Mononuclear cell (primary cell): ENCODE data around the gene ATP9B. TPM values are rescaled to one million over a fixed set of nuclear protein-coding genes. Genes with fewer than 3 reads are reported as not detected.
"Not testable (repeated sequence)": the region's sequence is repeated elsewhere in the genome, so short reads cannot be mapped to it uniquely, and the experiment has no call there.

Source experiments
- H3K27me3 ChIP-seq: 2 replicates; pipeline ENCODE4 v1.6.0; 2011; ENCODE audit warnings: low read length, control low read depth; ENCODE audit not compliant: insufficient read depth
- H3K4me1 ChIP-seq: 2 replicates; pipeline ENCODE4 v1.5.1; 2011; ENCODE audit warnings: mild to moderate bottlenecking, low read length, control low read depth; ENCODE audit not compliant: insufficient read depth
- H3K4me3 ChIP-seq: 2 replicates; pipeline ENCODE4 v1.5.1; 2011; ENCODE audit warnings: mild to moderate bottlenecking, low read length, moderate library complexity
- H3K9me3 ChIP-seq: 2 replicates; pipeline ENCODE4 v1.5.1; 2011; ENCODE audit warnings: low read depth, mild to moderate bottlenecking, control low read depth, low read length
- total RNA-seq: library from RNA; depleted of rRNA; stranded (reverse); fragments of >200 nt; gene quantifications from one replicate; pipeline ENCODE4 v1.2.3, GENCODE V29; 2012

Gene ATP9B
- total RNA-seq, 1 donor, result 84.2 TPM

DNA sequence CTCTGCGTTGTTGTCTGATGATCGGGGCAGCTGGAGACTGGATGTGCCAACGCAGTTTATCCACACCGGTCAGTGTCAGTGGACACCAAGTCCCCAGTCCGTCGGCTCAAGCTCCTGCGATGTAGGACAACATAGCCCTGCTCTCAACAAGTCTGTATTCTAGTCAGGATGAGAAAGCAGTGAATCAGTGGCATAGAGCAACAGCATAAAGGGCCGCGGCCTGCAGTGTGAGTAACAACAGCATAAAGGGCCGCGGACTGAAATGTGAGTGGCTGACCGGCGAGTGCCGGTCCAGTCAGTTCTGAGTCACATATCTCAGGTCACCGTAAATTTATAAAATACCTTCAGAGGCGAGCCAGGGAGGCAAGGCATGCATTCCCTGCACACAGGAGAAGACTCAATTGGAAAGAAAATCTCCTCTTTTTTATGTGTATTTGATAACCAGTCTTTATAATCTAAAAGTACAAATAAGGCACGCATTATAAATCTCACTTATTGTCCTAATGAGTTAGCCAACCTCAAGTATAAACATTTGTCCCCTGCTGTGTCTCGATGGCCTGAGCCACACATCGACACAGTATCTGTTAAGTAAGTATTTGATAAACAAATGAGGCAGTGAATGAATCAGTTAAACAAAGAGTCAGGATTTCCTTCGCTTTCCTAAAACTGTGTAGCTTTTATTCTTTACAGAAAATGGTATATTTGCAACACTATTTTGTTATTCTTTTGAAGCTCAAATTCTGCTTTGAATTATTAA is 292.8 kb downstream of the ATP9B start:
- H3K27me3 ChIP-seq, result no peaks in the 10 kb centered on the region
- no peaks in the 10 kb centered on the region for H3K4me1 ChIP-seq
- H3K4me3 ChIP-seq, result no peak overlapping the region
- H3K9me3 ChIP-seq, result no peaks in the 10 kb centered on the region

DNA sequence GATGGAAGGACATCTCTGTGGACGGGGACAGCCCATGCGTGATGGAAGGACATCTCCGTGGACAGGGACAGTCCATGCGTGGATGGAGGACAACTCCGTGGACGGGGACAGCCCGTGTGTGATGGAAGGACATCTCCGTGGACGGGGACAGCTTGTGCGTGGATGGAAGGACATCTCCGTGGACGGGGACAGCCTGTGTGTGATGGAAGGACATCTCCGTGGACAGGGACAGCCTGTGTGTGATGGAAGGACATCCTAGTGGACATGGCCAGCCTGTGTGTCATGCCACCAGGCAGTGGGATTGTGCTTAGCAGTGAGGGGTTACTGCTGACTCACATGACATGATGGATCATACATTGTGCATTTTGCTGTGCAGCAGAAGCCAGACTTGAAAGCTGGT is 296.5 kb downstream of the ATP9B start:
- Histone ChIP-seq H3K27me3 (no peaks in the 10 kb centered on the region), H3K9me3 (no peaks in the 10 kb centered on the region), H3K4me3 (no peak overlapping the region), H3K4me1 (peaks cover 5% of the 10 kb centered on the region)

DNA sequence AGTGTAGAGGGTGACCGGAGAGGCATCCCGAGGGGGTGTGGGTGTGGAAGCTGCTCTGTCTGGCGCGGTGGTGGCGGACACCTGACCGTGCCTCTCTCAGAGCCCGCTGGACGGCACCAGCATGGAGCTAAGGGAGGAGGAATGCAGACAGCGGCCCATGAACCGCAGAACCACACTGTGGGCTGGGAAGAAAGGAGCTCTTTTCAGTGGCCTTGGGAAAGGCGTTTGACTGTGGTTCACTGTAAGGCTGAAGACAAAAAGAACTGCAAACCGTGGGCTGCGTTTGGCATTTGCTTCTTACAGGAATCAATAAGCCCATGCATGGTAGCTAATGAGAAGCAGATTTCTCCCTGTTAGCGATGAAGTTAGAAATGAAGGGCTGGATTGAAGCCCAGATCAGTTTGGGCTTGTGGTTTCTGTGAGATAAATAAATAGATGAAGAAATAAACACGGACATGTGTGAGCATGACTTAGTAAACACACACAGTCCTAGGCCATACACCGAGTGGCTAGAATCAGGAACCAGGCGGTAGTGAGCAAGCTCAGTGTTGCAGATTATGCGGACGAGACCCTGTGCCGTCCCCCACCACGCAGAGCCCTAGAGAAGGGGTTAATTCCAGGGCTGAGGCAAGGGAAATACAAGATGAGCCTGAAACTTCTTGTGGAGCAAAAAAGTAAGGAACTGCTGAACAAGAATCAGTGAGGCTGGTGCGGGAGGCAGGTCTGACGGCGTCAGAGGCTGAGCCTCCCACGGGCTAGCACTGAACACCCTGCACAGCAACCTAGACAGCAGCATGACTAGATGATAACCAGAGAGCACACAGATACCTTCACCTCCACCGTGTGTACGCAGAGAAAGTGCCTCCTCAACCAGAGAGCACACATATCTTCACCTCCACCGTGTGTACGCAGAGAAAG is 297.2 kb downstream of the ATP9B start:
- Histone ChIP-seq H3K4me1 (peaks cover 7% of the 10 kb centered on the region), H3K9me3 (no peaks in the 10 kb centered on the region), H3K27me3 (no peaks in the 10 kb centered on the region), H3K4me3 (no peak overlapping the region)

DNA sequence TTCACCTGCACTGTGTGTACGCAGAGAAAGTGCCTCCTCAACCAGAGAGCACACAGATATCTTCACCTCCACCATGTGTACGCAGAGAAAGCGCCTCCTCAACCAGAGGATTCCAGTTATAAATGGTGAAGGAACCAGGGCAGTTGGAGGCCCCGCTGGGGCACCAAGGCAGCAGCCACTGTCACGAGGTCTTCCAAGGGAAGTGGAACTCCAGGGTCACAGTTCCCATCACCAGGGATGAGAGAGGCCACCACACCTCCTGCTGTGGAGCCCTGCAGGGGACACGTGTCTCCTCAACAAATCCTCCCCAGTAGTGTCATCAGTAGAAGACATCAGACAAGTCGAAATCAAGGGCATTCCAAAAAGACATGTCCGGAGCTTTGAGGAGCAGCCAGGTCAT is 298.3 kb downstream of the ATP9B start:
- Histone ChIP-seq H3K27me3 (no peaks in the 10 kb centered on the region), H3K4me3 (no peak overlapping the region), H3K9me3 (no peaks in the 10 kb centered on the region), H3K4me1 (peaks cover 10% of the 10 kb centered on the region)

DNA sequence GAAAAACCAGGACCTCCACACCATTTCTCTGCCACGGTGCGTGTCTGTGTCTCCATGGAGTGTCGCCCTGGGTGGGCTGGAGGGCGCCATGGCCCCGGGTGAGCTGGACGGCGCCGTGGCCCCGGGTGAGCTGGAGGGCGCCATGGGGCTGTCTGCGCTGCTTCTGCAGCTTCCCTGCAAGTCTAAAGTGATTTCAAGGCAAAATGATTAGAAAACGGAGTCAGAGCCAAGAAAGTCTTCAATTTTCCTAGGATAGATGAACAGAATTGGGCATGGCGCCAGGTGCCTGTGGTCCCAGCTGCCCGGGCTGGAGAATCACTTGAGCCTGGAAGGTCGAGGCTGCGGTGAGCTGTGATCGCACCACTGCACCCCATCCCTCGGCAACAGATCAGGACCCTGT is 298.8 kb downstream of the ATP9B start:
- no peaks in the 10 kb centered on the region for H3K27me3 ChIP-seq
- peaks cover 10% of the 10 kb centered on the region for H3K4me1 ChIP-seq
- H3K9me3 ChIP-seq, result no peaks in the 10 kb centered on the region
- no peak overlapping the region for H3K4me3 ChIP-seq

DNA sequence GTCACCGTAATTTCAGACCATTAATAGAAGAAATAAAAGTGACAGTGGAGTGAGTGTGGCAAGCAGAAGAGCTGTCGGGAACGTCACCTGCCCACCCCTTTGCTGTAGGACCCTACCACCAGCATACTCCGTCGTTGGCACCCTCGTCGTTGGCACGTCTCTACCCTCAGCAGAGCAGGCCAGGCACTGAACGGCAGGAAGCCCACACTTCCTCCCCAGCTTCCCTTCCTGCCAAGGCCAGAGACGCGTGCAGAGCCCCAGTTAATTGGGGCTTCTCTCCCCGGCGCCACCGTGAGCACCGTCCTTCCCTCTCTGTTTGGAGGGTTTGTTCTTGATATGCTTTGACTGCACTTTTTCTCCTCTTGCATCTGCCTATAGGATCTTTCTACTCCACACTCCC is 299.5 kb downstream of the ATP9B start:
- no peaks in the 10 kb centered on the region for H3K27me3 ChIP-seq
- no peak overlapping the region for H3K4me3 ChIP-seq
- no peaks in the 10 kb centered on the region for H3K9me3 ChIP-seq
- H3K4me1 ChIP-seq, result peaks cover 10% of the 10 kb centered on the region

DNA sequence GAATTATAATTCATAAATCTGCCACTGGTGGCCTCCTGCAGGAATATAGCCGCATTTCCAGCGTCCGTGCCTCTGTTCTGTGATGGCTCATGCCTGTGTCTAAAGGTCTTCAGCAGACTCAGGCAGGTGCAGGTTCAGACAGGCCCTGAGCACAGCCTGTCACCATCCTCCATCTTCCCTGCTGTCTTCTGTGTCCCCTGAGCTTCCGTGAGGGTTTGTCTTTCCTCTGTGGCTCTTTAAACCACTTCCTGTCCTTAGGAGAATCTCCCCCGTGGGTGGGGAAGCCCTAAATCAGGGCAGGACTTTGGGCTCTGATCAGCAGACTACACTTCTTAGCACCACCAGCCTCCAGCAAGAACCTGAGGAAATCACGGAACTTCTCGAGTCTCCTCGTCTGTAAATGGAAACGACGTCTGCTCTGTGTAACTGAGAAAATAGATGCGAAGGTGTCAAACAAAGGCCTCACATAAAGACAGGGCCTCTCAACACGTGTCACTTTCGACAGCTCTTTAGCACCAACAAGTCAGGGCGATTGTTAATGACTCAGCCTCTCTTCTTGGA is 302.4 kb downstream of the ATP9B start:
- Histone ChIP-seq H3K4me1 (peaks cover 10% of the 10 kb centered on the region), H3K27me3 (no peaks in the 10 kb centered on the region), H3K4me3 (no peak overlapping the region), H3K9me3 (no peaks in the 10 kb centered on the region)

DNA sequence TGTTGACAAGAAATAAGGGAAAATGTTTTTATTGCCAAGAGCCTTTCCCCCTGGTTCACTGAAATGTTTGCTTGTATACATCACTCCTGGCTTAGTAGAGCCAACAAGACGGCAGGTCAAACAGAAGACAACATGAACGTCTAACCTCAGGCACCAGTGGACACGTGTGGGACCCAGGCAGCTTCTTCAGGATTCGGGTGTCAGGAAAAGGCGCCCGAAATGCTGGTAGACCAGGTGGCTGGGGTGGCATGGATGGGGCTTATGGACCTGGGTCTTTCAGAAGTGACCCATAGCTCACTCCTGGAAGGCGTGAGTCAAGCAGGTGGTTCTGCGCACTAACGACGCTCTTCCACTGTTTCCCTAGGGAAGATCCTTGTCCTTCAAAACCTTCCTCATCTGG is 303.3 kb downstream of the ATP9B start:
- no peaks in the 10 kb centered on the region for H3K9me3 ChIP-seq
- no peak overlapping the region for H3K4me3 ChIP-seq
- no peaks in the 10 kb centered on the region for H3K27me3 ChIP-seq
- peaks cover 10% of the 10 kb centered on the region for H3K4me1 ChIP-seq

DNA sequence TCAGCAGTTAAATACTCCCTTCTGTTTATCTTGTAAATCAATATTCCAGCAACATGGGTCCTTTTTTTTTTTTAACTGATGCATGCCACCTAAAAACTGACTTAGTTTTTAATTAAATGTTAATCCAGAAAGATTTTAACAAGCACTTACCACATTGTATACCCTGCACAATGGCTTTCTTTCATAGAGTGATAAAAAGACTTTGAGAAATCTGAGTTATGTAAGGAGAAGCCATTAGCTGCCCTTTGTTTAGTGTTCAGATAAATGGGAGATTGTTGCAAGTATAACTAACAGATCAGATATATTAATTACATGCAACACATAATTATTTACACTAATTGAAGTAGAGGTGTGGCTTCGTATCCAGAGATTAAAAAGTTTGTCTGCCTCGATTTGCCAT is 303.8 kb downstream of the ATP9B start:
- no peaks in the 10 kb centered on the region for H3K9me3 ChIP-seq
- H3K27me3 ChIP-seq, result no peaks in the 10 kb centered on the region
- no peak overlapping the region for H3K4me3 ChIP-seq
- H3K4me1 ChIP-seq, result peaks cover 10% of the 10 kb centered on the region

DNA sequence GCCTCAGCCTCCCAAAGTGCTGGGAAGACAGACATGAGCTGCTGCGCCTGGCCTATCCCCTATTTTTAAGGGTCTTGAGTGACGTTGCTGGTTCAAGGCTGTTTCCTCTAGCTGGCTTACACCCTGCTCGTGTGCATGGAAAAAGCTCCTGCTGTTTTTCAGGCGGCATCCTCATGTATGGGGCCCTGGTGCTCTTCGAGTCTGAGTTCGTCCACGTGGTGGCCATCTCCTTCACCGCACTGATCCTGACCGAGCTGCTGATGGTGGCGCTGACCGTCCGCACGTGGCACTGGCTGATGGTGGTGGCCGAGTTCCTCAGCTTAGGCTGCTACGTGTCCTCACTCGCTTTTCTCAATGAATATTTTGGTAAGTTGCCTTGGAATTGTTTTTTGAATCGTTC is 304.5 kb downstream of the ATP9B start:
- no peak overlapping the region for H3K4me3 ChIP-seq
- H3K27me3 ChIP-seq, result no peaks in the 10 kb centered on the region
- peaks cover 7% of the 10 kb centered on the region for H3K4me1 ChIP-seq
- H3K9me3 ChIP-seq, result no peaks in the 10 kb centered on the region

DNA sequence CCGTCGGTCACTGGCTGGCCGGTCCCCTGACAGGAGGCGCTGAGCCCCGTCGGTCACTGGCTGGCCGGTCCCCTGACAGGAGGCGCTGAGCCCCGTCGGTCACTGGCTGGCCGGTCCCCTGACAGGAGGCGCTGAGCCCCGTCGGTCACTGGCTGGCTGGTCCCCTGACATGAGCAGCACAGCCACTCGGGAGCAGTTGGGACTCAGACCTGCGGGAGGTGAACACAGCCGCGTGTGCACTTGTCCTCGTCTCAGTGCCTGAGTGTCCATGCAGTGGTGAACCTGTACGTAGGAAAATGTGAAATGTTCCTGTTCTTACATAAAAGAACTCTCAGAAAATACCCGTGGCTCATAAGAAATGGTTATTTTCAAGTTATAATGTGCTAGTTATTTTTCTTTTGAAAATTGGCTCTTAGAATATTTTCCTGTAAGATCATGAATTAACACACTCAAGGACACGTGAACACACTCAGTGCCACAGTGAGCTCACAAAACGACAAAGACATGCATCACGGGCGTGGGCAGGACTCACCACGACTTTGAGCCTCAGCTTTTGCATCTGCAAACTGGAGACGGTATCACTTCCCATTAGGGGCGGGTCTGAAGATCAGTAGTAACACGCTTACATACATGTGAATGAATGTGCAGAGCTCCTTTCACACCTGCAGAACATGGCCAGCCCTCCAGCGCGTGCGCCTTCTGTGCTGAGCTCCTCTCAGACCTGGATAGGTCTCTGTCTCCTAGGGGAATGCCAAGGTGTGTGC is 305.4 kb downstream of the ATP9B start:
- Histone ChIP-seq H3K27me3 (no peaks in the 10 kb centered on the region), H3K9me3 (no peaks in the 10 kb centered on the region), H3K4me1 (peaks cover 12% of the 10 kb centered on the region), H3K4me3 (no peak overlapping the region)

DNA sequence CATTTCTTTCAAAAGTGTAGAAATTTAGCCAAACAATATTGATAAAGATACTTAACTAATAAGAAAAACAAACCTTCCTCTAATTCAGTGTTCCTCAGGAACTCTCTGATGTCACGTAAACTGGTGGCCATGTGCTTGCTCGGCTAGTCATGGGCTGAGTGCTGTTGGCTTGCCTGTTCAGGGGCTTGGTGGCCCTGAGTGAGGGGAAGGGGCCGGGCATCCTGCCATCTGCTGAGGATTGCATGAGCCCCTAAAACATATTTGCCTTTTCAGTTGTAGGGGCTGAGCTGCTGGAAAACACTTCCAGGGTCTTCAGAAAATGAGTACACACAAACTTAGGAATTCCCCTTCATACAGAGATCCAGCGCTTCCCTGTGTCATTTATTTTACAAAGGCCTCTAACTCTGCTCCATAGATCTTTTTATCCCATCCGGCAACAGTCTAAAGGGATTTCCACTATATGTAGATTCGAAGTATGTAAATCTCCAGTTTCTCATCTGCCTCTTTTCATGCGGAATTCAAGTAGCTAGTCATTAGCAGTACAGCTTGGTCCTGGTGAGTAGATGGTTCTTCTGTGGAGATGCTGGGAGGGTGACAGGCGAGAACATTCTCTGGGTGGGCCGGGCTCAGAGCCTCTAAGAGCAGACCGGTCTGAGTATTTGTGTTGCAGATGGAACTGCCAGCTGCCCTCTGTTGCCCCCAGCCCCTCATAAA is 306.4 kb downstream of the ATP9B start:
- no peak overlapping the region for H3K4me3 ChIP-seq
- H3K4me1 ChIP-seq, result peaks cover 12% of the 10 kb centered on the region
- no peaks in the 10 kb centered on the region for H3K9me3 ChIP-seq
- H3K27me3 ChIP-seq, result no peaks in the 10 kb centered on the region

DNA sequence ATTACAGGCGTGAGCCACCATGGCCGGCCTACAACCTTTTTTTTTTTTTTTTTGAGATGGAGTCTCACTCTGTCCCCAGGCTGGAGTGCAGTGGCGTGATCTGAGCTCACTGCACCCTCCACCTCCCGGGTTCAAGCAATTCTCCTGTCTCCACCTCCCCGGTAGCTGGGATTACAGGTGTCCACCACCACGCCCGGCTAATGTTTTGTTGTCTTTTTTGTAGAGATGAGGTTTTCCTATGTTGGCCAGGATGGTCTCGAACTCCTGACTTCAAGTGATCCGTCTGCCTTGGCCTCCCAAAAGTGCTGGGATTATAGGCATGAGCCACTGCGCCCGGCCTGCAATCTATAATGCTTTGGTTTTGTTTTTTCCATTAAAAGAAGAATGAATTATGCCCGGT is 307.5 kb downstream of the ATP9B start:
- not testable (repeated sequence) for H3K27me3 ChIP-seq, H3K4me1 ChIP-seq, H3K9me3 ChIP-seq, H3K4me3 ChIP-seq

DNA sequence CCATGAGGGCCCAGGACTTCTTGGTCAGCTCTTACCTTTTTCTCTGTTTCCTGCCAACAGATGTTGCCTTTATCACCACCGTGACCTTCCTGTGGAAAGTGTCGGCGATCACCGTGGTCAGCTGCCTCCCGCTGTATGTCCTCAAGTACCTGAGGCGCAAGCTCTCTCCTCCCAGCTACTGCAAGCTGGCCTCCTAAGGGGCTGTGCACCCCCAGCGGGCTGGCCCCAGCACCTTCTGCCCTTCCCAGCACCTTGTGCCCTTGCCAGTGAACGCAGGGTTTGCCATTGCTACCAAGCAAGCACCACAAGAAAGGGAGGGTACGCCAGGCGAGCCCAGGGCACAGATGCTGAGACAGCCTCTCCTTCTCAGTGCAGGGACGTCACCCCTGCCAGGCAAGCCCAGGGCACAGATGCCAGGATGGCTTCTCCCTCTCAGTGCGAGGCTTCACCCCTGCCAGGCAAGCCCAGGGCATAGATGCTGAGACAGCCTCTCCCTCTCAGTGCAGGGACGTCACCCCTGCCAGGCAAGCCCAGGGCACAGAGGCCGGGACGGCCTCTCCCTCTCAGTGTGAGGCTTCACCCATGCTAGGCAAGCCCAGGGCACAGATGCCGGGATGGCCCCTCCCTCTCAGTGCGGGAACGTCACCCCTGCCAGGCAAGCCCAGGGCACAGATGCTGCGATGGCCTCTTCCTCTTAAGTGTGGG is 308.1 kb downstream of the ATP9B start:
- H3K4me1 ChIP-seq, result peaks cover 6% of the 10 kb centered on the region
- no peaks in the 10 kb centered on the region for H3K27me3 ChIP-seq

More for the DNA sequence above, 308.1 kb downstream of the ATP9B start:
- Histone ChIP-seq H3K4me3 (no peak overlapping the region), H3K9me3 (no peaks in the 10 kb centered on the region)
